Activated CD8-positive, alpha-beta memory T cell treated with anti-CD3 and anti-CD28 coated beads, Interleukin-2, amount 50 U/mL, for 24 hours (primary cell): ENCODE results near the gene R3HDM2.

Experiments used
- DNase-seq: peaks from one replicate; pipeline ENCODE4 v3.0.0-alpha.2; 2020; ENCODE audit errors: extremely low read depth

The R3HDM2 gene

GRCh38 chr12:57467212-57467874 lies 36.5 kb upstream of the R3HDM2 start:
- no peak for DNase-seq

DNA sequence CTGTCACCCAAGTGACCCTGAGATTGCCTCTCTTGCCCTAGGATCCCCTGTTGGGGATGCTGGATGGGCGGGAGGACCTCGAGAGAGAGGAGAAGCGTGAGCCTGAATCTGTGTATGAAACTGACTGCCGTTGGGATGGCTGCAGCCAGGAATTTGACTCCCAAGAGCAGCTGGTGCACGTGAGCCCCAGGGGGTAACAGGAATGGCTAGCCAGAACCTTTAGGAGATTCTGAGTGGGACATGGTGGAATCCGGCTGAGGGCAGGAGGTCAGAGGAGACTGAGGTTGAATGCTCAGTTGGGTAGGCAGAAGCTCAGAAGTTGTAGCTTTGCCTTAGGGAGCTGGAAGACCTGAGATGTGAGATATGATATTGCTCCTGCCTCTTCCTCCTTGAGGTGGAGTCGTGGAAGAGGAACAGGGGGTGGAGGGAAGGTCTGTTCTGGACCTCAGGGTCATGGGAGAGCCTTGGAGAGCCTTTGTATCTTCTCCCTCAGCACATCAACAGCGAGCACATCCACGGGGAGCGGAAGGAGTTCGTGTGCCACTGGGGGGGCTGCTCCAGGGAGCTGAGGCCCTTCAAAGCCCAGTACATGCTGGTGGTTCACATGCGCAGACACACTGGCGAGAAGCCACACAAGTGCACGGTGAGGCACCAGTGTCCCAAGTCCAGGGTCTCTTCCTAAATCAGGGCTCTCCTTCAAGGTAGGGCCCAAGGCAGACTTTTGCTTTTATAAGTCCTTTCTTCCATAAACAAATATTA lies 35.1 kb upstream of the R3HDM2 start:
- DNase-seq: no peak

GRCh38 chr12:57465030-57465746 lies 34.3 kb upstream of the R3HDM2 start:
- DNase-seq: no peak

GRCh38 chr12:57464569-57464968 lies 33.7 kb upstream of the R3HDM2 start:
- DNase-seq: no peak

- no peak for DNase-seq
These were observed 32.0 kb upstream of the R3HDM2 start for GRCh38 chr12:57462912-57463253.

GRCh38 chr12:57462251-57462911 lies 31.5 kb upstream of the R3HDM2 start:
- peak; percentile 75 for DNase-seq

DNA sequence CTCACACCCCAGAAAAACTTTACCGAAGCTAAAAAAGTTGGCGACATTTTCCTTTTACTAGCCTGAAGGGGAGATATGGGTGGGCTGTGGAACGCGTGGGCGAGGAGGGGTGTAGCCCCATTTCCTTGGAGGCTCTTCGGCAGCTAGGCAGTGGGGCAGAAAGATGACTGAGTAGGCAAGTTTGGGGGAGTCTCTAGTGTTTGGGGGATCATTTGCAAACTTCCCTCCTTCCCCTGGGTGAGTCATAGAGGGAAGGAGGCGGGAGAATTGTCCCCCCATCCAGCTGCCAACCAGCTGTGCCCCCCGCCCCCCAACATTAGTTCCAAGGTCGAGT lies 31.0 kb upstream of the R3HDM2 start:
- no peak for DNase-seq

GRCh38 chr12:57461276-57461916 lies 30.6 kb upstream of the R3HDM2 start:
- DNase-seq: no peak

GRCh38 chr12:57460841-57461275 lies 30.0 kb upstream of the R3HDM2 start:
- DNase-seq: no peak

DNA sequence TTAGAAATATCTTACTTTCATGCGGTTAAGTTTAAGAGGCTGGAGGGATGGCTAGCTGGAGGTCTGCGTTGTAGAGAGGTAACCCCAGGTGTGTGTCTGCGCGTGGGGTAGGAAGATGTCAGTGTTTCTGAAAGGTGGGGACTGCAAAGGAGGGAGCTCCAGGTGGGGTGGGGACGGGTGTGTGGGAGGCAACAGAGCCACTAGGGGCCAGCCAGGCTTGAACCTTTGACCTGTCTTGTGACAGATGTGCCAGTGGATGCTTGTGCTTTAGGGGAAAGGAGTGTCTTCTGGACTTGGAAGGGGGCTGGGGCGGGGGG lies 29.6 kb upstream of the R3HDM2 start:
- DNase-seq: no peak

GRCh38 chr12:57459750-57460467 lies 29.1 kb upstream of the R3HDM2 start, which contains the start of gene GLI1:
TSS of gene GLI1 (plus strand) at chr12:57459785. CDS start at chr12:57463692, 3,907 bp downstream.
- no peak for DNase-seq

DNA sequence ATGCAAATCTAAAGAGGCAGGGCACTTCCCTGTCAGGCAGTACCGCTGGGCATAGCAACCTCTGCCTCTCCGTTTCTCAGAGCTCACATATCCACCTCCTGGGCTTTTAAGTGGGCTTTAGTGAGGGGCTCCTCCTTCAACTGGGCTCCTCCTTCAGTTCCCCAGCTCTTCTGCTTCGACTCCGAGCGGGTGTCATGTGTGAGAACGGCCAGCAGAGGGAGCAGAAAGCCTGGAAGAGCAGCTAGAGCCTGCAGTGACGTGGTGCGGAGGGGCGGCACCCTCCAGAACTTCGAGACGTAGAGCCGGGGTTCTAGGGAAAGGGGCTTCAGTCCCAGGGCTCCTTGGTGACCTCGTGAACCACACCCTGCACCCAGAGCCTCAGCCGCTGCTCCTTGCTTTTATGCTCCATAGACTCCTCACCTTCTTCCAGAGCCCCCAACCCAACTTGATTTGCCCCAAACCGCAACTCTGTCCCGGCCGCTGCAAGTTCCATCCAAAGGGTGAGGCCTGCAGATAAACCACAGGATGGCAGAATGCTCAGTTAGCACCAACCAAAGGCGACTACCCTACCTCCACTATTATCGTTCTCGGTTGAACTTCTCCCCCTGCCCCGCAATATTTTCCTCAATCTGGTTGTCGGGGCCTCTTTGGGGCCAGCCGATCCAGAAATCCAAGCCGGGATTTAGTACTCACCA lies 28.4 kb upstream of the R3HDM2 start:
- DNase-seq: peak; percentile 88

DNA sequence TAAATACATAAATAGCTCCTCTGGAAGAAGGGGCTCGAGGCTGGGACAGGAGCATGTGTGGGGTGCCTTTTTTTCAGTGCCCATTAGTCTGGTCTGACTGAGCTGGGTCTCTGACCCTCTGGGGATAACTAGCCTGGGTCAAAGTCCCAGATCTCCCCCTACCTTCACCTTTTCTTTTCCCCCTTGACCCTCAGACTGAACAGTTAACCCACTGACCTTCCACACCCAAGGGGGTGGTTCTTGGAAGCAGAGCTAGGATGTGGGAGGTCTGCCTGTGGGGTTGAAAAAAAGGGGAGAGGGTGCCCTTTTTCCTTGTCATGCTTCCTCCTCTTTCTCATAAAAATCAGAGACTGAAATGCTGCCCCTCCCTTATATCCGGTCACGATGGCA lies 27.8 kb upstream of the R3HDM2 start:
- no peak for DNase-seq

- no peak for DNase-seq
These were observed 26.1 kb upstream of the R3HDM2 start for GRCh38 chr12:57456737-57457490.

GRCh38 chr12:57456145-57456700 lies 25.4 kb upstream of the R3HDM2 start:
- DNase-seq: no peak

DNA sequence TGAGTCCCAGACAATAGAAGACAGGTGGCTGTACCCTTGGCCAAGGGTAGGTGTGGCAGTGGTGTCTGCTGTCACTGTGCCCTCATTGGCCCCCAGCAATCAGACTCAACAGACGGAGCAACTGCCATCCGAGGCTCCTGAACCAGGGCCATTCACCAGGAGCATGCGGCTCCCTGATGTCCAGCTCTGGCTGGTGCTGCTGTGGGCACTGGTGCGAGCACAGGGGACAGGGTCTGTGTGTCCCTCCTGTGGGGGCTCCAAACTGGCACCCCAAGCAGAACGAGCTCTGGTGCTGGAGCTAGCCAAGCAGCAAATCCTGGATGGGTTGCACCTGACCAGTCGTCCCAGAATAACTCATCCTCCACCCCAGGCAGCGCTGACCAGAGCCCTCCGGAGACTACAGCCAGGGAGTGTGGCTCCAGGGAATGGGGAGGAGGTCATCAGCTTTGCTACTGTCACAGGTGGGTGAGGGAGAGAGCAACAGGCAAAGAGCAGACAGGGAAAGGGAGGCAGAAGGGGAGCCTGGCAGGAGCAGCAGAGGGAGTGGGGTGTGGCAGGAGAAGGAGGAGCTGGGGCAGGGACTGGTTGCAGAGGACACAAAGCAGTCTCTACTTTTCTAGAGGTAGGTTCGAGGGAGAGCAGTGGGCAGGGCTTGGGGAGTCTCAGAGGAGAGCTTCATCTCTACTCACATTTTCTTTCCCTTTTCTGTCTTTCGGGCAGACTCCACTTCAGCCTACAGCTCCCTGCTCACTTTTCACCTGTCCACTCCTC lies 24.7 kb upstream of the R3HDM2 start:
- DNase-seq: no peak

DNA sequence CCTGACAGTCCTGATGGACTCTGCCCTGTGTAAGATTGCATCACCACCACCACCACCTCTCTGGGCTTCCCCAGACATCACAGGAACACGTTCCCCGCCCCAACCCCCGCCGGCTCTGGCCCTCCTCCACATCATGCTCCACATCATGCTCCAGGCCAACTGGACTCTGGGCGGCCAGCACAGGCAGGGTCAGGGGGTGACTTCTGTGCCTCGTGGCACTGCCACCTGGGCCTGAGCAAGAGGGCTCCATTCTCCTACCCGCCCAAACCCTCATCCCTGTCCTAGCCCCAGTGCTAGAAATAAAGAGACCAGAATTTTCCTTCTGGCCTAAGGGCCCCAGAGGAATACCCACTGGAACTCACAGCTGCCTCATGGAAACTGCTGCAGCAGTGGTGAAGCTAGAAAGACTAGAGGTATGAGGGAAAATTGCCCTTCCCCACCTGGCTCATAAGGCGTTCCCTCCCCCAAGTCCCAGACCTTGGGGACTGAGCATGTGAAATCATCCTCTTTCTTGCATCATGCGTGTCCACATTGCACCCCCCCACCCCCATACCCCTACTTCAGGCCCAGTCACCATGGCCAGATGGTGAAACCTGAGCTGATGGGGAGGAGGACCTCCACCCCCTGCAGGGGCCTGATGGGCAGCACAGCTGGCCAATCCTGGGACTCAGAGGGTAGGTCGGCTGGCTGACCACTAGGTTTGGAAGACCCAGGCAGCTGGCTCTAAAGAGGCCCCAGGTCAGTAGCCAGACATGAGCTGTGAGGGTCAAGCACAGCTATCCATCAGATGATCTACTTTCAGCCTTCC lies 23.9 kb upstream of the R3HDM2 start, which contains the start of gene INHBE:
INHBE (plus strand) TSS at position 742 of the 808 bp plus-strand sequence. CDS start 230 bp downstream, outside the sequence.
- no peak for DNase-seq

DNA sequence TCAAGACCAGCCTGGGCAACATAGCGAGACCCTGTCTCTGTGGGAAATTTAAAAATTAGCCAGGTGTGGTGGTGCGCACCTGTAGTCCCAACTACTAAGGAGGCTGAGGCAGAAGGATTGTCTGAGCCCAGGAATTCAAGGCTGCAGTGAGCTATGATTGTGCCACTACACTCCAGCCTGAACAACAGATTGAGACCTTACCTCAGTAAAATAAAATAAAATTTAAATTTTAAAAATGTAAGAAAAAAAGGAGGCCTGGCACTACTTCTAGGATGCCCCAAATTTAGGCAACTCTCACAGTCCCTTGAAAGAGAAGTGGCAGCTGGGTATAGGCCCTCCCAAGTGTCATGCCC lies 23.3 kb upstream of the R3HDM2 start:
- no peak for DNase-seq
